ENCODE results near the gene DEAF1. TPM values are rescaled to one million over a fixed set of nuclear protein-coding genes. Genes with fewer than 3 reads are reported as not detected.

DEAF1 gene
- total RNA-seq, 1 donor from 2014 or later = 39.8 TPM

DNA sequence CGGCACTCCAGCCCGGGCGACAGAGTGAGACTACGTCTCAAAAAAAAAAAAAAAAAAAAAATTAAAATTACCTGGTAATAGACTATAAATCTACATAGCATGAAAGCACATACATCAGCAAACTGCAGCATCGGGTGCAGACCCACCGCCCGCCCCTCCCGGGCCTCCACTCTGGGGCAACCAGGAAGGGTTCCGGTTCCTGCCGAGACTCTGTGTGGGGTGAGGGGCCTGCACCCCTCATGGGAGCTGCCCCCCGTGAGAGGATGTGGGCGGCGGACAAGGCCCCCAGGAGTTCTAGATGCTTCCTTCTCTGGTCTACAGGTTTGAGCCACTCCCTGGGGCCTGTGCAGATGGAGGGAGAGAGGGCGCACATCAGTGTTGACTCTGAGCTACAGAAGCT is 48.8 kb downstream of the DEAF1 start:
- Mint-ChIP-seq H3K27me3 (no peaks in the 10 kb centered on the region), H3K36me3 (ENCODE audit: low read depth) (peaks cover 22% of the 10 kb centered on the region), H3K4me3 (no peak overlapping the region), H3K9me3 (no peaks in the 10 kb centered on the region), H3K27ac (no peak overlapping the region), H3K4me1 (peaks cover 5% of the 10 kb centered on the region)
- intact Hi-C loops (cut with micrococcal nuclease) = no loop called here
- CTCF ChIA-PET = interaction anchor here (0.5 kb wide), 1 partner anchor 36 kb away, joined by 4 read pairs; no protein-coding TSS in a partner anchor
- POLR2A ChIA-PET = interaction anchor here (0.6 kb wide), 1 partner anchor 75 kb away, joined by 4 read pairs; no protein-coding TSS in a partner anchor
- TF ChIP-seq, protein P1, sequence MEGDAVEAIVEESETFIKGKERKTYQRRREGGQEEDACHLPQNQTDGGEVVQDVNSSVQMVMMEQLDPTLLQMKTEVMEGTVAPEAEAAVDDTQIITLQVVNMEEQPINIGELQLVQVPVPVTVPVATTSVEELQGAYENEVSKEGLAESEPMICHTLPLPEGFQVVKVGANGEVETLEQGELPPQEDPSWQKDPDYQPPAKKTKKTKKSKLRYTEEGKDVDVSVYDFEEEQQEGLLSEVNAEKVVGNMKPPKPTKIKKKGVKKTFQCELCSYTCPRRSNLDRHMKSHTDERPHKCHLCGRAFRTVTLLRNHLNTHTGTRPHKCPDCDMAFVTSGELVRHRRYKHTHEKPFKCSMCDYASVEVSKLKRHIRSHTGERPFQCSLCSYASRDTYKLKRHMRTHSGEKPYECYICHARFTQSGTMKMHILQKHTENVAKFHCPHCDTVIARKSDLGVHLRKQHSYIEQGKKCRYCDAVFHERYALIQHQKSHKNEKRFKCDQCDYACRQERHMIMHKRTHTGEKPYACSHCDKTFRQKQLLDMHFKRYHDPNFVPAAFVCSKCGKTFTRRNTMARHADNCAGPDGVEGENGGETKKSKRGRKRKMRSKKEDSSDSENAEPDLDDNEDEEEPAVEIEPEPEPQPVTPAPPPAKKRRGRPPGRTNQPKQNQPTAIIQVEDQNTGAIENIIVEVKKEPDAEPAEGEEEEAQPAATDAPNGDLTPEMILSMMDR (IDR thresholded peaks at IDR 0.05) = no peak
- ATAC-seq (ENCODE audit: low read depth) (no peak), DNase-seq (no peak)

- ATAC-seq (ENCODE audit: low read depth) (no peak), DNase-seq (no peak)
- Mint-ChIP-seq H3K27ac (no peak overlapping the region), H3K9me3 (no peaks in the 10 kb centered on the region), H3K27me3 (no peaks in the 10 kb centered on the region), H3K4me3 (no peak overlapping the region), H3K4me1 (peaks cover 8% of the 10 kb centered on the region), H3K36me3 (ENCODE audit: low read depth) (peaks cover 18% of the 10 kb centered on the region)
- ChIA-PET CTCF (no interaction called here), POLR2A (no interaction called here)
- TF ChIP-seq, protein P1 (IDR thresholded peaks at IDR 0.05) = no peak
- intact Hi-C loops (cut with micrococcal nuclease) = no loop called here
Observed at GRCh38 chr11:645536-645935, 49.5 kb downstream of the DEAF1 start.

- intact Hi-C loops (cut with micrococcal nuclease) = no loop called here
- DNase-seq = no peak
- Mint-ChIP-seq H3K27me3 (peaks cover 3% of the 10 kb centered on the region), H3K27ac (no peak overlapping the region), H3K36me3 (ENCODE audit: low read depth) (peaks cover 16% of the 10 kb centered on the region), H3K4me1 (peaks cover 14% of the 10 kb centered on the region), H3K4me3 (no peak overlapping the region), H3K9me3 (no peaks in the 10 kb centered on the region)
- TF ChIP-seq, protein P1 (IDR thresholded peaks at IDR 0.05) = no peak
- POLR2A ChIA-PET = interaction anchor here (0.7 kb wide), 1 partner anchor 97 kb away, joined by 3 read pairs; no protein-coding TSS in a partner anchor
- CTCF ChIA-PET = no interaction called here
- ATAC-seq (ENCODE audit: low read depth) = no peak
Observed at GRCh38 chr11:643849-644738, 50.9 kb downstream of the DEAF1 start.

DNA sequence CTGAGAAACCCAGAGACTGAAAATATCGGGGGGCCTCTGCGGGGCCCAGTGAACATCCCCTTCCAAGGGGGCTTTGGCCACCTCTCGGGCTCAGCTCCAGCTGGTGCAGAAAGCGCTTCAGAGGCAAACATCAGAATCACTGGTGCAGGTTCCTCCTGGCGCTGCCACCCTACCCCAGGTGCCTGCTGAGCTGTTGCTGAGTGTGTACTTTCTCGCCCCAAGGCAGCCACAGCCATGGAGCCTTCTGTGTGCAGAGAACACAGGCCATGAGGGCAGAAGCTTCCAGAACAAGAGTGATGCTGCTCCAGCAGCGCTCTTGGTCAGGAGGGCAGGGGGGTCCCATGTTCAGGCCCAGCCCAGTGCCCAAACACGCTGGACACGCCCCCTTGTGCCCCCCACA is 51.7 kb downstream of the DEAF1 start:
- DNase-seq (no peak), ATAC-seq (ENCODE audit: low read depth) (no peak)
- Mint-ChIP-seq H3K4me3 (no peak overlapping the region), H3K27me3 (peaks cover 9% of the 10 kb centered on the region), H3K9me3 (no peaks in the 10 kb centered on the region), H3K4me1 (peaks cover 21% of the 10 kb centered on the region), H3K36me3 (ENCODE audit: low read depth) (peaks cover 12% of the 10 kb centered on the region), H3K27ac (no peak overlapping the region)
- TF ChIP-seq, protein P1 (IDR thresholded peaks at IDR 0.05) = no peak
- ChIA-PET POLR2A (interaction anchor here (0.7 kb wide), 1 partner anchor 98 kb away, joined by 3 read pairs; no protein-coding TSS in a partner anchor), CTCF (no interaction called here)
- intact Hi-C loops (cut with micrococcal nuclease) = no loop called here

- DNase-seq = no peak
Observed at GRCh38 chr11:641806-642370, 53.1 kb downstream of the DEAF1 start.

More at GRCh38 chr11:641806-642370, 53.1 kb downstream of the DEAF1 start:
- no peak for ATAC-seq (ENCODE audit: low read depth)
- CTCF ChIA-PET = interaction anchor here (1.4 kb wide), 1 partner anchor 20 kb away, joined by 3 read pairs; no protein-coding TSS in a partner anchor
- Mint-ChIP-seq H3K36me3 (ENCODE audit: low read depth) (peaks cover 8% of the 10 kb centered on the region), H3K4me3 (no peak overlapping the region), H3K27me3 (peaks cover 15% of the 10 kb centered on the region), H3K4me1 (peaks cover 27% of the 10 kb centered on the region), H3K27ac (no peak overlapping the region), H3K9me3 (no peaks in the 10 kb centered on the region)
- POLR2A ChIA-PET = interaction anchor here (0.6 to 1.6 kb wide), 2 partner anchors 26 to 103 kb away, joined by 4 to 9 read pairs; partner anchors contain the start of gene IRF7
- TF ChIP-seq, protein P1 (IDR thresholded peaks at IDR 0.05) = no peak
- intact Hi-C loops (cut with micrococcal nuclease) = no loop called here

All from activated B cell treated with CpG ODN at 0.5 μM for 24 hours (primary cell).